ENCODE results near the gene PCDH9.

- TF ChIP-seq CTCF (IDR thresholded peaks at IDR 0.05; ENCODE audit: insufficient read depth, low read length, poor library complexity, severe bottlenecking) (no peak), EZH2phosphoT487 (conservative IDR thresholded peaks at IDR 0.05; ENCODE audit: low read length) (no peak)
Measured at GRCh38 chr13:66353664-66354063, 876.5 kb downstream of the PCDH9 start.

Data from SU-DHL-6 (cell line).